ENCODE data around the gene POLR2E. TPM values are rescaled to one million over a fixed set of nuclear protein-coding genes. Genes with fewer than 3 reads are reported as not detected.

The POLR2E gene
- total RNA-seq, 2 experiments from 2014 or later = 176 to 177 TPM

Other genes with a start within 250 kb of the POLR2E start
- not detected for gene ELANE, start 243.1 kb downstream of the POLR2E start, total RNA-seq
- 1 to 10 TPM; 2.1 to 2.2 TPM for gene CFD, start 235.7 kb downstream of the POLR2E start, total RNA-seq
- gene MED16, start 202.2 kb downstream of the POLR2E start, total RNA-seq = 10 to 100 TPM; 55.9 to 60.4 TPM
- not detected for gene RNU6-9, start 201.9 kb downstream of the POLR2E start, total RNA-seq
- 10 to 100 TPM; 75.9 to 76.7 TPM for gene R3HDM4, start 182.2 kb downstream of the POLR2E start, total RNA-seq
- gene KISS1R, start 178.0 kb downstream of the POLR2E start, total RNA-seq = 1 to 10 TPM in 1 of 2 experiments, under 1 TPM in 1; 0.55 to 1.1 TPM
- 10 to 100 TPM; 26.7 to 27.7 TPM for gene ARID3A, start 169.3 kb downstream of the POLR2E start, total RNA-seq
- 10 to 100 TPM; 51.5 to 53.0 TPM for gene WDR18, start 111.0 kb downstream of the POLR2E start, total RNA-seq
- not detected for gene GRIN3B, start 95.0 kb downstream of the POLR2E start, total RNA-seq
- gene TMEM259, start 74.3 kb downstream of the POLR2E start, total RNA-seq = 100 to 1,000 TPM; 153 to 160 TPM
- not detected for gene RNU6-2, start 73.9 kb downstream of the POLR2E start, total RNA-seq
- gene CNN2, start 68.8 kb downstream of the POLR2E start, total RNA-seq = 100 to 1,000 TPM; 417 to 455 TPM
- 10 to 100 TPM; 76.6 to 77.5 TPM for gene ABCA7, start 55.3 kb downstream of the POLR2E start, total RNA-seq
- 100 to 1,000 TPM; 433 to 445 TPM for gene ARHGAP45, start 28.2 kb downstream of the POLR2E start, total RNA-seq
- 100 to 1,000 TPM; 174 to 177 TPM for gene GPX4, start 8.6 kb upstream of the POLR2E start, total RNA-seq
- gene SBNO2, start 78.9 kb upstream of the POLR2E start, total RNA-seq = 10 to 100 TPM; 58.6 to 70.5 TPM
- 10 to 100 TPM; 68.8 to 70.8 TPM for gene STK11, start 110.4 kb upstream of the POLR2E start, total RNA-seq
- under 1 TPM in 1 of 2 experiments, not detected in 1; 0.10 TPM for gene CBARP, start 142.6 kb upstream of the POLR2E start, total RNA-seq
- 100 to 1,000 TPM; 209 to 222 TPM for gene ATP5F1D, start 146.4 kb upstream of the POLR2E start, total RNA-seq
- 10 to 100 TPM; 88.4 to 94.3 TPM for gene MIDN, start 153.2 kb upstream of the POLR2E start, total RNA-seq
- gene CIRBP, start 174.0 kb upstream of the POLR2E start, total RNA-seq = 100 to 1,000 TPM; 172 to 195 TPM
- gene FAM174C, start 180.2 kb upstream of the POLR2E start, total RNA-seq = 10 to 100 TPM; 57.1 TPM
- not detected for gene EFNA2, start 190.5 kb upstream of the POLR2E start, total RNA-seq

All from activated CD8-positive, alpha-beta T cell treated with anti-CD3 and anti-CD28 coated beads, Interleukin-2, amount 10 ng/mL, durations not matched to agents 7 days and 5 days (primary cell).